ENCODE measurements around the gene AHNAK2. TPM values are rescaled to one million over a fixed set of nuclear protein-coding genes. Genes with fewer than 3 reads are reported as not detected.

AHNAK2 gene
- total and polyA plus RNA-seq, 4 donors: 3.5 to 26.6 (median 8.1) TPM

GRCh38 chr14:104993306-104993705 lies 15.1 kb upstream of the AHNAK2 start:
- H3K27ac ChIP-seq (ENCODE audit: low read depth in 1 of 2, low read length in 1 of 2): no peak overlapping the region
- H3K9me3 ChIP-seq (ENCODE audit: control insufficient read depth in 4 of 4, insufficient read depth in 3 of 4, low read length in 3 of 4): peaks cover 0 to 3% (median 0%) of the 10 kb centered on the region in 4 donors
- WGBS, 2 donors: 94 to 96% methylated on average over 12 of the region's 12 CpGs
- peaks cover 0 to 17% (median 4%) of the 10 kb centered on the region in 4 donors for H3K36me3 ChIP-seq (ENCODE audit: control insufficient read depth in 4 of 4, insufficient read depth in 4 of 4, low read length in 4 of 4)
- TF ChIP-seq, protein P1, sequence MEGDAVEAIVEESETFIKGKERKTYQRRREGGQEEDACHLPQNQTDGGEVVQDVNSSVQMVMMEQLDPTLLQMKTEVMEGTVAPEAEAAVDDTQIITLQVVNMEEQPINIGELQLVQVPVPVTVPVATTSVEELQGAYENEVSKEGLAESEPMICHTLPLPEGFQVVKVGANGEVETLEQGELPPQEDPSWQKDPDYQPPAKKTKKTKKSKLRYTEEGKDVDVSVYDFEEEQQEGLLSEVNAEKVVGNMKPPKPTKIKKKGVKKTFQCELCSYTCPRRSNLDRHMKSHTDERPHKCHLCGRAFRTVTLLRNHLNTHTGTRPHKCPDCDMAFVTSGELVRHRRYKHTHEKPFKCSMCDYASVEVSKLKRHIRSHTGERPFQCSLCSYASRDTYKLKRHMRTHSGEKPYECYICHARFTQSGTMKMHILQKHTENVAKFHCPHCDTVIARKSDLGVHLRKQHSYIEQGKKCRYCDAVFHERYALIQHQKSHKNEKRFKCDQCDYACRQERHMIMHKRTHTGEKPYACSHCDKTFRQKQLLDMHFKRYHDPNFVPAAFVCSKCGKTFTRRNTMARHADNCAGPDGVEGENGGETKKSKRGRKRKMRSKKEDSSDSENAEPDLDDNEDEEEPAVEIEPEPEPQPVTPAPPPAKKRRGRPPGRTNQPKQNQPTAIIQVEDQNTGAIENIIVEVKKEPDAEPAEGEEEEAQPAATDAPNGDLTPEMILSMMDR (IDR thresholded peaks at IDR 0.05; ENCODE audit: control extremely low read depth, extremely low read depth): no peak
- ATAC-seq (ENCODE audit: insufficient read depth, low FRiP score) (no peak), DNase-seq (no peak)
- H3K4me3 ChIP-seq: no peak overlapping the region
- H3K4me1 ChIP-seq (ENCODE audit: control insufficient read depth in 5 of 5, insufficient read depth in 5 of 5, low read length in 5 of 5): no peaks in the 10 kb centered on the region
- no peak overlapping the region for H3K9ac ChIP-seq (ENCODE audit: insufficient read depth in 1 of 2, low read length in 2 of 2)
- H3K27me3 ChIP-seq (ENCODE audit: control insufficient read depth in 3 of 3, insufficient read depth in 3 of 3, low read length in 2 of 3): no peaks in the 10 kb centered on the region

GRCh38 chr14:104992501-104992900 lies 14.3 kb upstream of the AHNAK2 start:
- DNase-seq (no peak), ATAC-seq (ENCODE audit: insufficient read depth, low FRiP score) (no peak)
- Histone ChIP-seq H3K9ac (ENCODE audit: insufficient read depth in 1 of 2, low read length in 2 of 2) (no peak overlapping the region), H3K36me3 (ENCODE audit: control insufficient read depth in 4 of 4, insufficient read depth in 4 of 4, low read length in 4 of 4) (peaks cover 0 to 17% (median 4%) of the 10 kb centered on the region in 4 donors), H3K27me3 (ENCODE audit: control insufficient read depth in 3 of 3, insufficient read depth in 3 of 3, low read length in 2 of 3) (no peaks in the 10 kb centered on the region), H3K4me3 (no peak overlapping the region), H3K27ac (ENCODE audit: low read depth in 1 of 2, low read length in 1 of 2) (no peak overlapping the region), H3K4me1 (ENCODE audit: control insufficient read depth in 5 of 5, insufficient read depth in 5 of 5, low read length in 5 of 5) (no peaks in the 10 kb centered on the region), H3K9me3 (ENCODE audit: control insufficient read depth in 4 of 4, insufficient read depth in 3 of 4, low read length in 3 of 4) (peaks cover 0 to 3% (median 0%) of the 10 kb centered on the region in 4 donors)
- WGBS, 2 donors: 93 to 98% methylated on average over 11 of the region's 11 CpGs
- TF ChIP-seq, protein P1 (IDR thresholded peaks at IDR 0.05; ENCODE audit: control extremely low read depth, extremely low read depth): no peak

- H3K9ac ChIP-seq (ENCODE audit: insufficient read depth in 1 of 2, low read length in 2 of 2): no peak overlapping the region
- peaks cover 0 to 3% (median 0%) of the 10 kb centered on the region in 4 donors for H3K9me3 ChIP-seq (ENCODE audit: control insufficient read depth in 4 of 4, insufficient read depth in 3 of 4, low read length in 3 of 4)
- DNase-seq: no peak
- WGBS, 2 donors: 99% methylated on average over 30 to 34 of the region's 34 CpGs
- no peak overlapping the region for H3K27ac ChIP-seq (ENCODE audit: low read depth in 1 of 2, low read length in 1 of 2)
- TF ChIP-seq, protein P1 (IDR thresholded peaks at IDR 0.05; ENCODE audit: control extremely low read depth, extremely low read depth): no peak
- H3K36me3 ChIP-seq (ENCODE audit: control insufficient read depth in 4 of 4, insufficient read depth in 4 of 4, low read length in 4 of 4): peaks cover 0 to 17% (median 4%) of the 10 kb centered on the region in 4 donors
- H3K4me3 ChIP-seq: no peak overlapping the region
- H3K27me3 ChIP-seq (ENCODE audit: control insufficient read depth in 3 of 3, insufficient read depth in 3 of 3, low read length in 2 of 3): no peaks in the 10 kb centered on the region
- H3K4me1 ChIP-seq (ENCODE audit: control insufficient read depth in 5 of 5, insufficient read depth in 5 of 5, low read length in 5 of 5): peaks cover 0 to 1% (median 0%) of the 10 kb centered on the region in 5 donors
- ATAC-seq (ENCODE audit: insufficient read depth, low FRiP score): no peak
Measured at GRCh38 chr14:104991896-104992230, 13.7 kb upstream of the AHNAK2 start.

DNA sequence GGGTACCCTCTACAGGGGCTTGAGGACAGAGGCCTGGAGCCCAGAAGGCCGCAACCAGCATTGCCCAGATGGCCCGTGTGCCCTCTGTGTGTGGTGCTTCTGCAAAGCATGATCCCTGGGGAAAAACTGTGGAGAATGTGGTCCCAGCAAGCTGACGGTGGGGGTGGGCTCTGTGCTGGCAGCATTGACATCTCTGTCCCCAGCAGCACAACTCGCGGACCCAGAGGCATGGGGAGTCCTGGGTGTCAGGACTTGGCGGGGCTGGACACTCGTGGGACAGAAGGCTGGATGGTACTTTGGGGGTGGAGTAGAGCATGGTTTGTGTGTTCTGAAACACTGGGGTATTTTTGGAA lies 11.8 kb upstream of the AHNAK2 start:
- TF ChIP-seq, protein P1 (IDR thresholded peaks at IDR 0.05; ENCODE audit: control extremely low read depth, extremely low read depth): no peak
- no peak for ATAC-seq (ENCODE audit: insufficient read depth, low FRiP score)
- H3K27ac ChIP-seq (ENCODE audit: low read depth in 1 of 2, low read length in 1 of 2): no peak overlapping the region
- no peak overlapping the region for H3K9ac ChIP-seq (ENCODE audit: insufficient read depth in 1 of 2, low read length in 2 of 2)
- H3K4me1 ChIP-seq (ENCODE audit: control insufficient read depth in 5 of 5, insufficient read depth in 5 of 5, low read length in 5 of 5): peaks cover 0 to 9% (median 3%) of the 10 kb centered on the region in 5 donors
- H3K9me3 ChIP-seq (ENCODE audit: control insufficient read depth in 4 of 4, insufficient read depth in 3 of 4, low read length in 3 of 4): peaks cover 0 to 3% (median 0%) of the 10 kb centered on the region in 4 donors
- peaks cover 0 to 13% (median 3%) of the 10 kb centered on the region in 4 donors for H3K36me3 ChIP-seq (ENCODE audit: control insufficient read depth in 4 of 4, insufficient read depth in 4 of 4, low read length in 4 of 4)
- DNase-seq: no peak
- 93 to 95% methylated on average over 7 of the region's 7 CpGs for WGBS, 2 donors
- H3K4me3 ChIP-seq: no peak overlapping the region
- no peaks in the 10 kb centered on the region for H3K27me3 ChIP-seq (ENCODE audit: control insufficient read depth in 3 of 3, insufficient read depth in 3 of 3, low read length in 2 of 3)

Measured in lung (tissue), 12 donors.